ENCODE data around the gene CSF3R. TPM values are rescaled to one million over a fixed set of nuclear protein-coding genes. Genes with fewer than 3 reads are reported as not detected.

CSF3R gene
- total RNA-seq, 1 donor from 2014 or later: 2.1 TPM

- Mint-ChIP-seq H3K27ac (peak within 1 kb of the TSS; percentile 95), H3K9me3 (no peaks in the 10 kb centered on the region), H3K4me3 (peak within 1 kb of the TSS; percentile 94), H3K27me3 (no peaks in the 10 kb centered on the region), H3K4me1 (ENCODE audit: unreplicated experiment) (peaks cover 29% of the 10 kb centered on the region), H3K36me3 (peaks cover 13% of the 10 kb centered on the region)
- DNase-seq (ENCODE audit: extremely low spot score, unreplicated experiment): peak; percentile 95
- TF ChIP-seq CTCF (conservative IDR thresholded peaks at IDR 0.05): no peak
Observed at GRCh38 chr1:36450270-36450918, 32.3 kb downstream of the CSF3R start, which contains the start of gene OSCP1. Gene OSCP1 (minus strand): TSS chr1:36450451. CDS start chr1:36450369, 82 bp downstream.

GRCh38 chr1:36448530-36449056 lies 34.1 kb downstream of the CSF3R start:
- H3K27ac Mint-ChIP-seq: peak overlapping the region; percentile 95
- H3K4me3 Mint-ChIP-seq: peak overlapping the region; percentile 94
- TF ChIP-seq CTCF (conservative IDR thresholded peaks at IDR 0.05): no peak
- H3K4me1 Mint-ChIP-seq (ENCODE audit: unreplicated experiment): peaks cover 29% of the 10 kb centered on the region
- DNase-seq (ENCODE audit: extremely low spot score, unreplicated experiment): no peak
- no peaks in the 10 kb centered on the region for H3K27me3 Mint-ChIP-seq
- H3K36me3 Mint-ChIP-seq: no peaks in the 10 kb centered on the region
- no peaks in the 10 kb centered on the region for H3K9me3 Mint-ChIP-seq

GRCh38 chr1:36447450-36447849 lies 35.3 kb downstream of the CSF3R start:
- no peak for DNase-seq (ENCODE audit: extremely low spot score, unreplicated experiment)
- H3K4me1 Mint-ChIP-seq (ENCODE audit: unreplicated experiment): peaks cover 29% of the 10 kb centered on the region
- no peak overlapping the region for H3K4me3 Mint-ChIP-seq
- H3K9me3 Mint-ChIP-seq: no peaks in the 10 kb centered on the region
- no peaks in the 10 kb centered on the region for H3K27me3 Mint-ChIP-seq
- no peak for TF ChIP-seq CTCF (conservative IDR thresholded peaks at IDR 0.05)
- no peaks in the 10 kb centered on the region for H3K36me3 Mint-ChIP-seq
- H3K27ac Mint-ChIP-seq: no peak overlapping the region

GRCh38 chr1:36446746-36447145 lies 36.0 kb downstream of the CSF3R start:
- H3K36me3 Mint-ChIP-seq: no peaks in the 10 kb centered on the region
- no peak for TF ChIP-seq CTCF (conservative IDR thresholded peaks at IDR 0.05)
- no peak overlapping the region for H3K27ac Mint-ChIP-seq

GRCh38 chr1:36446271-36446670 lies 36.4 kb downstream of the CSF3R start:
- Mint-ChIP-seq H3K27ac (no peak overlapping the region), H3K27me3 (no peaks in the 10 kb centered on the region), H3K4me3 (no peak overlapping the region), H3K4me1 (ENCODE audit: unreplicated experiment) (peaks cover 25% of the 10 kb centered on the region), H3K9me3 (no peaks in the 10 kb centered on the region), H3K36me3 (no peaks in the 10 kb centered on the region)
- peak; percentile 62 for TF ChIP-seq CTCF (conservative IDR thresholded peaks at IDR 0.05)
- DNase-seq (ENCODE audit: extremely low spot score, unreplicated experiment): no peak

More at GRCh38 chr1:36446746-36447145, 36.0 kb downstream of the CSF3R start:
- H3K4me3 Mint-ChIP-seq: no peak overlapping the region
- DNase-seq (ENCODE audit: extremely low spot score, unreplicated experiment): no peak
- H3K27me3 Mint-ChIP-seq: no peaks in the 10 kb centered on the region
- peaks cover 29% of the 10 kb centered on the region for H3K4me1 Mint-ChIP-seq (ENCODE audit: unreplicated experiment)
- H3K9me3 Mint-ChIP-seq: no peaks in the 10 kb centered on the region

Data from type B pancreatic cell (in vitro differentiated cells).